GM18499 (cell line): ENCODE measurements around the gene TMEM51.
"Not testable (repeated sequence)": the region's sequence is repeated elsewhere in the genome, so short reads cannot be mapped to it uniquely, and the experiment has no call there.

Experiments
- ATAC-seq: cut with Tn5 transposase; IDR thresholded peaks from one replicate; pipeline ENCODE4 v1.9.1; 2021; ENCODE audit warnings: moderate number of reproducible peaks; ENCODE audit not compliant: insufficient read depth, unreplicated experiment

Gene TMEM51

GRCh38 chr1:15175324-15176094, 22.0 kb downstream of the TMEM51 start:
- ATAC-seq, result not testable (repeated sequence)

- ATAC-seq, result no peak
Measured at GRCh38 chr1:15176120-15176519, 22.6 kb downstream of the TMEM51 start.

- no peak for ATAC-seq
Measured at GRCh38 chr1:15176898-15177665, 23.5 kb downstream of the TMEM51 start.

GRCh38 chr1:15177710-15178166, 24.2 kb downstream of the TMEM51 start:
- no peak for ATAC-seq

DNA sequence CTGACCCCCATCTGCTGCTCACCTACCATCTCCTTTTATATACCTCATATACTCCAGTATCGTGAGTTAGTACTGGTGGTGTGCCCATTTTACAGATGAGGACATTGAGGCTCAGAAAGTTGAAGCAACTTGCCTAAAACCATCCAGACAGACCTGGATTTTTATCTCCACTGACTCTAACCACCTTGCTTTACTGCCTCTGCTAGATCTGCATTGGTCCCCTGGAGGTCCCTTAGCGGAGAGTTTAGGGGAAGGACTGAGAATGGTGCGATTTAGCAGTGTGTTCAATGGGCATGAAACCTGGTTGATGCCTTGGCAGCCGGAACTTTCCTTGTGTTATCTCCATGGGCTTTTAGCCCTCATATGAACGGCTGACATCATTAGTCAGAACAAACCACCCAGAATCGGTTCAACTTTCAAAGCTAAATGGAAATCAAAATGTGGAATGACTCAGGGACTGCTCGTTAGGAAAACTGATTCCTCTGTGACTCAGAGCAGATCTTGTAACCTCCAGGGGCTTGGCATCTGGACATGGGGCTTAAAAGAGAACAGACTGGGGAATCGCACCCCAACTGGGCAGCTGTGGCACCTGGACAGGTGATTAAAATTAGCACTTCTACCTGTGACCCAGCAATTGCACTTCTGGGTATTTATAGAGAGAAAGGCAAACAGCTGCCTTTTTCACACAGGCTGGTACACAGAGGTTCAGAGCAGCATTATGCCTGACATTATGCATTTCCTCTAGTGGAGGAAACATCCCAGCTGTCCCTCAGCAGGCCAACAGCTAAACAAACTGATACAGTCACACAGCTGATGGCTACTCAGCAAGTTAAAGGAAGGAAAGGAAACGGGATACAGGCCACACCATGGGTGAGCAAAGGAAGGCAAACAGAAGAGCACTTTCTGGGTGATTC, 25.3 kb downstream of the TMEM51 start:
- no peak for ATAC-seq

DNA sequence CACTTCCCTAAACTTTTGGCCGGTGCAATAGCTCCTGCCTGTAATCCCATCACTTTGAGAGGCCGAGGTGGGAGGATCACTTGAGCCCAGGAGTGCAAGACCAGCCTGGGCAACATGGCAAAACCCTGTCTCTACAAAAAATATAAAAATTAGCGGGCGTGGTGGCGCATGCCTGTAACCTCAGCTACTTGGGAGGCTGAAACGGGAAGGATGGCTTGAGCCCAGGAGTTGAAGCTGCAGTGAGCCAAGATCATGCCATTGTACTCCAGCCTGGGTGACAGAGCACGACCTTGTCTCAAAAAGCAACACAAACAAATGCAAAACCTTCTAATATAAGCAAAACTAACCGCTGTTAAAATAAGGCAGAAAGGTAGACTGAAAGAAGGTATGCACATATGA, 25.9 kb downstream of the TMEM51 start:
- no peak for ATAC-seq

GRCh38 chr1:15180189-15180588, 26.6 kb downstream of the TMEM51 start:
- ATAC-seq, result no peak

- no peak for ATAC-seq
Measured at GRCh38 chr1:15180945-15181523, 27.5 kb downstream of the TMEM51 start.

- ATAC-seq, result no peak
Measured at GRCh38 chr1:15181564-15181963, 28.0 kb downstream of the TMEM51 start.

DNA sequence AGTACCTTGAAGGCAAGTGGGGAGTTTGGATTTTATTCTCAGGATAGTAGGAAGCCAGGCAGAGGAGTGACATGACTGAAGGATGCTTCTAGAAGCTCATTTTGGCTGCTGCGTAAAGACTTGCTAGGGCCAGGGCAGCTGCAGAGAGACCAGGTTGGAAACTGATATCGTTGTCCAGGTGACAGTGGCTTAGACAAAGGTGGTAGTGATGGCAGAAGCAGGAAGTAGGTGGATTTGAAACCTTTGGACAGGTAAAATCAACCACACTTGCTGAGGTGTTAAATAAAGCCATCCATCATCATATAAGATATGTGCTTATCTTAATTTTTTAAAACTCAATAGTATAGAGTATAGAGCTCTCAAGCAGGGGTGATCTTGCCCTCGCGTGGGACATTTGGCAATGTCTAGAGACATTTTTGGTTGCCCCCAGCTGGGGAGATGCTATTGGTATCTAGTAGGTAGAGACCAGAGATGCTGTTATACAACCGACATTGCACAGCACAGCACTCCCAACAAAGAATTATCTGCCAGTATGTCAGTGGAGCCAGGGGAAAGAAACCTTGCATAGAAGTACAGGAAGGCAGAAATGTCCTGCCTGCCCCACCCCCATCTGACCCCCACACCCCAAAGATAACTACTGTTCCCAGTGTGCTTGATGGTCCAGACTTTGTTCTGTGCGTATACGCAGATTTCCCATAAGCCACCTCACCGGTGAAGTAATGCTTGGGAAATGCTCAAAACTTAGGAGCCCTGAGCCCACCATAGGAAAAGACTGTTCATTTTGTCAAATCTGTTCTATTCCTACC, 31.1 kb downstream of the TMEM51 start:
- ATAC-seq, result no peak

GRCh38 chr1:15185617-15186016, 32.1 kb downstream of the TMEM51 start:
- no peak for ATAC-seq

GRCh38 chr1:15186073-15186845, 32.7 kb downstream of the TMEM51 start:
- ATAC-seq, result no peak

GRCh38 chr1:15186846-15187151, 33.3 kb downstream of the TMEM51 start:
- ATAC-seq, result no peak

DNA sequence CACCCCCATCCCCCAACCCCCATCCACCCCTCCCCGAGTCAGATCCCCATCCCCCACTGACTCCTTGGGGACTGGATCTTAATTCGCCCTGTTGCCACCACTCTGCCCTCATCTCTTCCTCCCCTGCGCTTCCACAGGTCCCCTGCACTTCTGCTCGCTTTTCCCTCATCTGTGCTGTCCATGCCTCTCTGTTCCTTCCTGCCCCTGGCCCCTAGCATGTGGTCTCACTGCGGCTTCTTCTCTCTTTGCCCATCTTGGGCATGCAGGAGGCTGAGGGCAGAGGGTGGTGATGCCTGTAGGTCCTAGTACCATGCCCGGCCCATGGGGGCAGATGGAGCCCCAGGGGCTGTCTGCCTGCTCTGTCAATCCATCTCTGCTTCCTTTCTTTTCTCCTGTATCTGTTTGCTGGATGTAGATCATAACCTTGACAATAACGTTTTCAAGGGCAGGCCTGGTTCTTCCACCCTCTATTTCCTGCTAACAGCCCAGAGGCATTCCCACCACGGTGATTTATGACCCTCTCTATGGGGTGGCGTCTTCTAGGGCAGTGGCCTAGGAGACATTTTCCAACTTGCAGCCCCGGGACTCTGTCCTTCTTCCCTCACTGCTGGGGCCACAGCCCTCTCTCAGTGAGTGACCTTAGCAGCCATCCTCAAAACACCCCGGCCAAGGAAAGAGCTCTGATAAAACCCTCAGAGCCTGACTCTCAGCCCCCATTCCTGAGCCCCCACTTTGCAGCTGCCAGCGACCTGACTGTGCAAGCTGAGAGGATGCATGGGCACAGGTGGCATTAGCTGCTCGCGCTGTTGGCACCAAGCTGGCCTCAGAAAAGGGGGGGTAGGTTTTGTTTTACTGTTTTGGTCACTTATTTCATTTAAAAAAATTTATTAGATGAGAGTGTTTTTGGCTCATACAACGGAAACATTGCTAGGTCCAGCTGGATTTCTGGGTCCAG, 33.9 kb downstream of the TMEM51 start:
- ATAC-seq, result no peak

DNA sequence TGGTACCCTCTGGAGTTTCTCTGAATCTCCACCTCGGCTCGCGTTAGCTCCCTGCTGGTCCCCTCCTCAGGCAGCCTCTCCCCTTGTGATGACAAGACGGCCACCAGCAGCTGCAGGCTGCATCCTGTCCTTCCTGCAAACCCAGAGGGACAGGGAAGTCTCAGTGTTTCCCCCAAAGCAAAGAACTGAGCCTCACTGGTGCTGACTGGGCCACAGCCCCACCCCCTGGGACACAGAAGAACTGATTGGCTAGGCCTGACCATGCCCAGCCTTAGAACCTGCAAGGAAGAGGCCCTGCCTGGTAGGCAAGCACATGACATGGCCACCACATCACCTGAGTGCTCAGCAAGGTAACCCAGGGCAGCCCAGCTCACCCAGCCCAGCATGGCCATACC, 34.6 kb downstream of the TMEM51 start:
- no peak for ATAC-seq

- no peak for ATAC-seq
Measured at GRCh38 chr1:15188678-15189077, 35.1 kb downstream of the TMEM51 start.

DNA sequence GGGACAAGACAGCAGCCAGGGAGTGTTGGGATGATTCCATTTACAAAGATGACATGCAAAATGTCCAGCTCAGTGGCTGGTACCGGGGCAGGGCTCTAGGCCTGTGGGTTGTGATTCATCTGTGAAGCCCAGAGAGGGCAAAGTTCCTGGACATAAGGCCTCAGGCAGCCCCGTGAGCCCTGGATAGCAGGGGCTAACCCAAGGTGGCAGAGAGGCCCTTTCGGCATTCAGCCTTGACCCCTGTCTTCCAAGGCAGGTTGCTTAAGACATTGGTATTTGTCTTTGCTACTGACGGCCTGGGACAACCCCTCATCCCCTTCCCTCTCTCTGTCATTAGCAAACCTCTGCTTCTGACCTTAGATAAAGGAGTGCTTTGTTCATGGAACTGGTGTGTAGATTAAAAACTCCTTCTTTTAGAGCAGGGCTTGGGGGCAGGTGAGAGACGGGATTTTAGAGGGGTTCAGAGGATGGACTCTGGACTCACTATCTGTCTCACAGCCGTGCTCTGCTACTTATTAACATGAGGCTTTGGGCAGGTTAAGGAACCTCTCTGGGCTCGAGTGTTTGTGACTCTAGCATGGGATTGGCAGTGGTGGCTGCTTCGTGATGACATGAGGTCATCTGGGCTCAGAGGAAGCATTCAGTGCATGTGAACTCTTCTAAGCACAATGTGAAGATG, 36.3 kb downstream of the TMEM51 start:
- ATAC-seq, result no peak
